IMR-90 (cell line): ENCODE data around the gene FBRSL1.

Experiments used
- CTCF ChIP-seq: conservative IDR thresholded peaks from 2 replicates; pipeline ENCODE4 v1.5.1; 2012; ENCODE audit warnings: mild to moderate bottlenecking, low read depth, low read length, improper control_type of control experiment
- ELK1 ChIP-seq: fragments of 150-350 bp; IDR thresholded peaks from 2 replicates; pipeline ENCODE4 v1.6.1; 2016; ENCODE audit warnings: low read depth, mild to moderate bottlenecking, low read length, moderate library complexity, borderline replicate concordance
- POLR2A ChIP-seq: IDR thresholded peaks from 2 replicates; pipeline ENCODE4 v1.6.1; 2012; ENCODE audit warnings: mild to moderate bottlenecking, low read depth, low read length
- RAD21 ChIP-seq: IDR thresholded peaks from 2 replicates; pipeline ENCODE4 v1.6.1; 2012; ENCODE audit warnings: low read length, improper control_type of control experiment
- RFX5 ChIP-seq: IDR thresholded peaks from 2 replicates; pipeline ENCODE4 v1.8.0; 2012; ENCODE audit warnings: low read depth, mild to moderate bottlenecking, low read length, moderate library complexity

DNA sequence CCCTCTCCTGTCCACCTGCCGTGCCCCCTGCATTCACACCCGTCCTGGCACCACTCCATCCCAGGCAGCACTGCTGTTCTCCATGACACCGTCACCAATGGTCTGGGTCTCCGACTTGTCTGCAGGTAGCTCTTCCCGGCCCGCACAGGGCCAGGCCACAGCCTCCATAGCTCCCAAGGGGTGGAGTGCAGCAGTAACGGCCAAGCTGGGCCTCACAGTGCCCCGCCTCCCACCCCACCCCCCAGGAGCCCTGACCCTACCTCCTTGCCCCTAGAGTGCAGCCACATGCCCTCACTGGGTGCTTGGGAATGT, 12.9 kb downstream of the FBRSL1 start:
- no peak for TF ChIP-seq RFX5
- TF ChIP-seq POLR2A, result no peak
- no peak for TF ChIP-seq ELK1
- no peak for TF ChIP-seq CTCF
- no peak for TF ChIP-seq RAD21
